Measurements from ENCODE around the gene SMPD3.
A peak's percentile ranks its signal among the peaks of the same experiment; 100 is the strongest.

SMPD3 gene

DNA sequence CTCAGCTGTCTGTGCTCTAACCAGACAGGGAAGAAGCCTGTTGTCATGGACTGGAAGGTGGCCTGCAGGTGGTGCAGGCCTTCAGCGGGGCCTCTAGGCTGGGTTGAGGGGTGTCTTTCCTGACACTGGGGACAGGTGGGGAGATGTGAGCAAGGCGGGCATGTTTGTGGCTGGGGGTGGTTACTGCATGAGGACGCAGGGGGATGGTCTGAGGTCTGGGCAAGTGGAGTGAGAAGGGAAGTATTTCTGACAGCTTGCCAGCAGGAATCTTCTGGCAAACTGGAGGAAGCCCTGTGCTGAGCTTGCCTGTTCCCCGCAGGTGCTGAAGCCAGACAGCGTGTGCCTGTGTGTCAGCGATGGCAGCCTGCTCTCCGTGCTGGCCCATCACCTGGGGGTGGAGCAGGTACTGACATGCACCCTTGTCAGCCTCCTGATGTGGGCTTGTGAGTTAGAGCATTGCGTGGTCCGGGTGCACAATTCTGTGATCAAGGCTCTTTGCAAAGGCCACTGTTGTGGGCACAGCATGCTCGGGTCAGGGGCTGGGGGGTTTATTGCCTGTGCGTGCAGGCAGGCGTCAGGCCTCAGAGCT is 101.3 kb downstream of the SMPD3 start:
- Histone ChIP-seq H3K9me3 (ENCODE audit: insufficient read depth, low read depth, low read length) (no peaks in the 10 kb centered on the region), H3K79me2 (ENCODE audit: insufficient read depth, low read length) (no peaks in the 10 kb centered on the region), H2AFZ (ENCODE audit: low read length) (no peak overlapping the region), H3K9me2 (replicated peaks; ENCODE audit: low read depth, low read length) (no peaks in the 10 kb centered on the region), H3K27me3 (ENCODE audit: insufficient read depth, low read length, poor library complexity, severe bottlenecking) (no peaks in the 10 kb centered on the region), H3K9ac (ENCODE audit: low read depth, low read length, poor library complexity, severe bottlenecking) (peak overlapping the region; percentile 65), H3F3A (ENCODE audit: low read depth) (no peaks in the 10 kb centered on the region), H3K4me2 (ENCODE audit: low read depth, low read length, poor library complexity, severe bottlenecking) (peak overlapping the region; percentile 52), H3K4me1 (ENCODE audit: insufficient read depth, low read length, poor library complexity, severe bottlenecking) (peaks cover 42% of the 10 kb centered on the region), H4K20me1 (ENCODE audit: insufficient read depth, low read length, poor library complexity, severe bottlenecking) (no peaks in the 10 kb centered on the region), H3K4me3 (ENCODE audit: low read length, poor library complexity, severe bottlenecking) (peak overlapping the region; percentile 30), H3K36me3 (ENCODE audit: insufficient read depth, low read length) (peaks cover 22% of the 10 kb centered on the region; the same call in 1 of the 2 replicates)
- TF ChIP-seq, protein P1, sequence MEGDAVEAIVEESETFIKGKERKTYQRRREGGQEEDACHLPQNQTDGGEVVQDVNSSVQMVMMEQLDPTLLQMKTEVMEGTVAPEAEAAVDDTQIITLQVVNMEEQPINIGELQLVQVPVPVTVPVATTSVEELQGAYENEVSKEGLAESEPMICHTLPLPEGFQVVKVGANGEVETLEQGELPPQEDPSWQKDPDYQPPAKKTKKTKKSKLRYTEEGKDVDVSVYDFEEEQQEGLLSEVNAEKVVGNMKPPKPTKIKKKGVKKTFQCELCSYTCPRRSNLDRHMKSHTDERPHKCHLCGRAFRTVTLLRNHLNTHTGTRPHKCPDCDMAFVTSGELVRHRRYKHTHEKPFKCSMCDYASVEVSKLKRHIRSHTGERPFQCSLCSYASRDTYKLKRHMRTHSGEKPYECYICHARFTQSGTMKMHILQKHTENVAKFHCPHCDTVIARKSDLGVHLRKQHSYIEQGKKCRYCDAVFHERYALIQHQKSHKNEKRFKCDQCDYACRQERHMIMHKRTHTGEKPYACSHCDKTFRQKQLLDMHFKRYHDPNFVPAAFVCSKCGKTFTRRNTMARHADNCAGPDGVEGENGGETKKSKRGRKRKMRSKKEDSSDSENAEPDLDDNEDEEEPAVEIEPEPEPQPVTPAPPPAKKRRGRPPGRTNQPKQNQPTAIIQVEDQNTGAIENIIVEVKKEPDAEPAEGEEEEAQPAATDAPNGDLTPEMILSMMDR (conservative IDR thresholded peaks at IDR 0.05; ENCODE audit: low read length) = no peak
- TF ChIP-seq EZH2phosphoT487 (IDR thresholded peaks at IDR 0.05; ENCODE audit: borderline replicate concordance) = no peak

DNA sequence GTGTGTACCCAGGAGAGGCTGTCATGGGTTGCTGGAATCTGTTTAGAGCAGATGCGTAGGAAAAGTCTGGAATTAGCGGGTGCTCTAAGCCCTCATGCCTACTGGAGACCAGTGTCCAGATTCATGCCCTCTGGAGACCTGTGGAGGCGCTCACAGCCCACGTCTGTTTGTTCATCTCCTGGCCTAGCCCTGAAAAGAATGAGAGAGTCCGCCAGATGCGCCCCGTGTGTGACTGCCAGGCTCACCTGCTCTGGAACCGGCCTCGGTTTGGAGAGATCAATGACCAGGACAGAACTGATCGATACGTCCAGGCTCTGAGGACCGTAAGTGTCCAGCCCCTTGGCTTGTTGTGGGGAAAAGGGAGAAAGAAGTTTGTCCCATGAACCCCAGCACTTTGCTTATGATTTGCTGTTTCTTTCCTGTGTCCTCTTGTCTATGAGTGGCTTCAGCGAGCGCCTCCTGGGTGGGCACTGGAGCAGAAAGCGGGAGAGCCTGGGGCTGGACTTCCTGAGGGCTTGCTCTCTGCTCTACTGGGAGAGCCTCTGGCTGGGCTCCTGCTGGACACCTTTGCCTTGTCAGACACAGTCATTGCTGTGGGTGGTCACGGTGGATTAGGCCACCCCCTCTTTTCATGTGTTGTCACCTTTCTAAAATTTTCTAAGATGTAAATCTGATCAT is 102.2 kb downstream of the SMPD3 start:
- Histone ChIP-seq H4K20me1 (ENCODE audit: insufficient read depth, low read length, poor library complexity, severe bottlenecking) (no peaks in the 10 kb centered on the region), H3K36me3 (ENCODE audit: insufficient read depth, low read length) (peaks cover 28% of the 10 kb centered on the region; the same call in 1 of the 2 replicates), H3K4me1 (ENCODE audit: insufficient read depth, low read length, poor library complexity, severe bottlenecking) (peaks cover 42% of the 10 kb centered on the region), H3K4me3 (ENCODE audit: low read length, poor library complexity, severe bottlenecking) (no peak overlapping the region), H3K9me3 (ENCODE audit: insufficient read depth, low read depth, low read length) (no peaks in the 10 kb centered on the region), H3K4me2 (ENCODE audit: low read depth, low read length, poor library complexity, severe bottlenecking) (peak overlapping the region; percentile 25), H3K9ac (ENCODE audit: low read depth, low read length, poor library complexity, severe bottlenecking) (peak overlapping the region; percentile 65), H3K9me2 (replicated peaks; ENCODE audit: low read depth, low read length) (no peaks in the 10 kb centered on the region), H3K79me2 (ENCODE audit: insufficient read depth, low read length) (no peaks in the 10 kb centered on the region), H3F3A (ENCODE audit: low read depth) (no peaks in the 10 kb centered on the region), H2AFZ (ENCODE audit: low read length) (no peak overlapping the region), H3K27me3 (ENCODE audit: insufficient read depth, low read length, poor library complexity, severe bottlenecking) (no peaks in the 10 kb centered on the region)
- TF ChIP-seq, protein P1 (conservative IDR thresholded peaks at IDR 0.05; ENCODE audit: low read length) = peak; percentile 26; the same call in 1 of the 2 replicates
- no peak for TF ChIP-seq EZH2phosphoT487 (IDR thresholded peaks at IDR 0.05; ENCODE audit: borderline replicate concordance)

DNA sequence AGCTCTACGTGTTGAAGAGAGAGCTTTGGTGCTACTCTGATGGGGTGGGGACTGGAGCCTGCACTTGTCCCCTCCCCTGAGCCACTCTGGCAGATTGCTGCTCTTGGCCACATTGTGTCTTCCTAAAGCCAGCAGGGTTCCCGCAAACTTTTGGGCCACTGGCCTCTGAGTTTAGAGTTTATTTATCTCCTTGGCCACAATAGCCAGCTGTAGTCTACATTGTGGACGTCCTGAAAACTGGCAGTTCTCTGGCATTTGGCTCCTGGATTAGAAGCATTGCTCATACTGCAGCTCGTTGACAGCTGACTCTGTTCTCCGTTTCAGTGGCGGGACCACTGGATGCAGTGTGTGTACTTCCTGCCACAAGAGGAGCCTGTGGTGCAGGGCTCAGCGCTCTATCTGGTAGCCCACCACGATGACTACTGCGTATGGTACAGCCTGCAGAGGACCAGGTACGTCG is 102.9 kb downstream of the SMPD3 start:
- H3K9me2 ChIP-seq (replicated peaks; ENCODE audit: low read depth, low read length) = no peaks in the 10 kb centered on the region
- no peak for TF ChIP-seq EZH2phosphoT487 (IDR thresholded peaks at IDR 0.05; ENCODE audit: borderline replicate concordance)
- TF ChIP-seq, protein P1 (conservative IDR thresholded peaks at IDR 0.05; ENCODE audit: low read length) = no peak
- H3K4me2 ChIP-seq (ENCODE audit: low read depth, low read length, poor library complexity, severe bottlenecking) = peak overlapping the region; percentile 25
- H3K9ac ChIP-seq (ENCODE audit: low read depth, low read length, poor library complexity, severe bottlenecking) = no peak overlapping the region
- H2AFZ ChIP-seq (ENCODE audit: low read length) = no peak overlapping the region
- H3K79me2 ChIP-seq (ENCODE audit: insufficient read depth, low read length) = no peaks in the 10 kb centered on the region
- H3K4me3 ChIP-seq (ENCODE audit: low read length, poor library complexity, severe bottlenecking) = no peak overlapping the region
- H3K4me1 ChIP-seq (ENCODE audit: insufficient read depth, low read length, poor library complexity, severe bottlenecking) = peaks cover 42% of the 10 kb centered on the region
- H3K36me3 ChIP-seq (ENCODE audit: insufficient read depth, low read length) = peaks cover 31% of the 10 kb centered on the region; the same call in 1 of the 2 replicates
- no peaks in the 10 kb centered on the region for H4K20me1 ChIP-seq (ENCODE audit: insufficient read depth, low read length, poor library complexity, severe bottlenecking)
- H3F3A ChIP-seq (ENCODE audit: low read depth) = no peaks in the 10 kb centered on the region
- no peaks in the 10 kb centered on the region for H3K27me3 ChIP-seq (ENCODE audit: insufficient read depth, low read length, poor library complexity, severe bottlenecking)
- no peaks in the 10 kb centered on the region for H3K9me3 ChIP-seq (ENCODE audit: insufficient read depth, low read depth, low read length)

Data from Loucy (cell line).